Activated T-cell treated with anti-CD3 and anti-CD28 coated beads, Interleukin-2, amount 50 U/mL, for 48 hours (primary cell): ENCODE results near the gene BRK1.
"Not testable (repeated sequence)": the region's sequence is repeated elsewhere in the genome, so short reads cannot be mapped to it uniquely, and the experiment has no call there.

ENCODE experiments used
- DNase-seq, 2 experiments: peaks; one replicate each; pipeline ENCODE4 v3.0.0-alpha.2; 2020

The BRK1 gene

GRCh38 chr3:10149226-10149625 is 33.8 kb downstream of the BRK1 start:
- no peak for DNase-seq

GRCh38 chr3:10150987-10151386 is 35.5 kb downstream of the BRK1 start:
- no peak for DNase-seq

- no peak for DNase-seq
These were observed 39.1 kb downstream of the BRK1 start for GRCh38 chr3:10154335-10155122.

- DNase-seq, result no peak
These were observed 39.6 kb downstream of the BRK1 start for GRCh38 chr3:10155123-10155472.

- no peak for DNase-seq
These were observed 40.2 kb downstream of the BRK1 start for GRCh38 chr3:10155658-10156057.

GRCh38 chr3:10157031-10157430 is 41.6 kb downstream of the BRK1 start:
- DNase-seq, result no peak

- not testable (repeated sequence) for DNase-seq
These were observed 43.1 kb downstream of the BRK1 start for GRCh38 chr3:10158555-10158954.

GRCh38 chr3:10160346-10160745 is 44.9 kb downstream of the BRK1 start:
- no peak for DNase-seq

GRCh38 chr3:10160925-10161324 is 45.5 kb downstream of the BRK1 start:
- DNase-seq, result no peak

GRCh38 chr3:10162185-10162584 is 46.7 kb downstream of the BRK1 start:
- DNase-seq, result no peak

GRCh38 chr3:10164201-10164545 is 48.7 kb downstream of the BRK1 start:
- not testable (repeated sequence) for DNase-seq

- DNase-seq, result peak; percentile 78 to 82
These were observed 49.3 kb downstream of the BRK1 start, which contains the start of gene IRAK2 for GRCh38 chr3:10164546-10165393. Gene IRAK2 (plus strand): TSS chr3:10164919. CDS start chr3:10164955, 36 bp downstream.

GRCh38 chr3:10166213-10166604 is 50.7 kb downstream of the BRK1 start:
- no peak for DNase-seq

- DNase-seq, result no peak
These were observed 53.6 kb downstream of the BRK1 start for GRCh38 chr3:10169000-10169496.

GRCh38 chr3:10170915-10171478 is 55.5 kb downstream of the BRK1 start:
- no peak for DNase-seq

GRCh38 chr3:10173095-10173925 is 57.8 kb downstream of the BRK1 start:
- no peak for DNase-seq

GRCh38 chr3:10173926-10174435 is 58.5 kb downstream of the BRK1 start:
- no peak for DNase-seq

GRCh38 chr3:10175334-10175733 is 59.9 kb downstream of the BRK1 start:
- not testable (repeated sequence) for DNase-seq

- not testable (repeated sequence) for DNase-seq
These were observed 60.7 kb downstream of the BRK1 start for GRCh38 chr3:10176150-10176549.
